DOHH2 (cell line): ENCODE measurements around the gene SCN1A.

Experiments used
- H3F3A ChIP-seq: fragments of 200-600 bp; sonication (generic), shearing (Covaris generic); 2 replicates; pipeline ENCODE4 v1.6.0; 2016; ENCODE audit warnings: antibody characterized with exemption, mild to moderate bottlenecking; ENCODE audit not compliant: control insufficient read depth, insufficient read depth
- H3K27ac ChIP-seq: fragments of 200-600 bp; sonication (generic); 2 replicates; pipeline ENCODE4 v1.5.1; 2014; ENCODE audit warnings: low read depth, mild to moderate bottlenecking, low read length, moderate library complexity
- H3K27me3 ChIP-seq: fragments of 200-600 bp; sonication (generic); 2 replicates; pipeline ENCODE4 v1.6.1; 2014; ENCODE audit warnings: mild to moderate bottlenecking, low read length, mixed read lengths; ENCODE audit not compliant: control insufficient read depth
- H3K36me3 ChIP-seq: fragments of 200-600 bp; sonication (generic); 2 replicates; pipeline ENCODE4 v1.6.1; 2014; ENCODE audit warnings: mild to moderate bottlenecking, low read length, moderate library complexity, mixed read lengths; ENCODE audit not compliant: control insufficient read depth
- H3K4me1 ChIP-seq: fragments of 200-600 bp; sonication (generic); 2 replicates; pipeline ENCODE4 v1.6.1; 2014; ENCODE audit warnings: mild to moderate bottlenecking, low read length, mixed read lengths; ENCODE audit not compliant: control insufficient read depth
- H3K4me2 ChIP-seq: fragments of 200-600 bp; sonication (generic); 2 replicates; pipeline ENCODE4 v1.6.0; 2014; ENCODE audit warnings: mild to moderate bottlenecking, low read length, moderate library complexity
- H3K4me3 ChIP-seq: fragments of 200-600 bp; sonication (generic); 2 replicates; pipeline ENCODE4 v1.5.1; 2014; ENCODE audit warnings: mild to moderate bottlenecking, low read length, mixed read lengths
- H3K79me2 ChIP-seq: fragments of 200-600 bp; sonication (generic); 2 replicates; pipeline ENCODE4 v1.6.1; 2014; ENCODE audit warnings: mild to moderate bottlenecking, low read length, mixed read lengths; ENCODE audit not compliant: control insufficient read depth
- H3K9me2 ChIP-seq: fragments of 200-600 bp; sonication (generic); replicated peaks from 2 replicates; pipeline ENCODE4 v1.6.1; 2014; ENCODE audit warnings: mild to moderate bottlenecking, low read length, mixed read lengths; ENCODE audit not compliant: control insufficient read depth
- H3K9me3 ChIP-seq: fragments of 200-600 bp; sonication (generic); 2 replicates; pipeline ENCODE4 v1.6.1; 2014; ENCODE audit warnings: antibody characterized with exemption, low read length, mixed read lengths; ENCODE audit not compliant: control insufficient read depth, insufficient read depth
- H4K20me1 ChIP-seq: fragments of 200-600 bp; sonication (generic); 2 replicates; pipeline ENCODE4 v1.6.0; 2014; ENCODE audit warnings: low read depth, mild to moderate bottlenecking, antibody characterized with exemption, low read length, moderate library complexity; ENCODE audit not compliant: control insufficient read depth, insufficient read depth
- CTCF ChIP-seq: fragments of 200-600 bp; sonication (generic); IDR thresholded peaks from one replicate; pipeline ENCODE4 v1.5.1; 2014; ENCODE audit warnings: antibody characterized with exemption, mild to moderate bottlenecking, low read depth, low read length; ENCODE audit not compliant: poor library complexity, severe bottlenecking
- EZH2phosphoT487 ChIP-seq: fragments of 200-600 bp; sonication (generic); IDR thresholded peaks from 2 replicates; pipeline ENCODE4 v1.6.1; 2017; ENCODE audit warnings: borderline replicate concordance, mild to moderate bottlenecking, antibody characterized with exemption, low read length, moderate library complexity, mixed read lengths

The SCN1A gene

GRCh38 chr2:166090346-166090745 lies 37.5 kb downstream of the SCN1A start:
- no peaks in the 10 kb centered on the region for H3K4me1 ChIP-seq
- H3K4me2 ChIP-seq = no peak overlapping the region
- no peaks in the 10 kb centered on the region for H3K9me2 ChIP-seq
- H4K20me1 ChIP-seq = no peaks in the 10 kb centered on the region
- H3K9me3 ChIP-seq = no peaks in the 10 kb centered on the region
- TF ChIP-seq EZH2phosphoT487 (no peak), CTCF (no peak)
- no peak overlapping the region for H3K27ac ChIP-seq
- H3K79me2 ChIP-seq = no peaks in the 10 kb centered on the region
- H3K36me3 ChIP-seq = no peaks in the 10 kb centered on the region
- H3K27me3 ChIP-seq = no peaks in the 10 kb centered on the region
- H3K4me3 ChIP-seq = no peak overlapping the region
- H3F3A ChIP-seq = no peaks in the 10 kb centered on the region

GRCh38 chr2:166088634-166089033 lies 39.2 kb downstream of the SCN1A start:
- H4K20me1 ChIP-seq = no peaks in the 10 kb centered on the region
- H3K27ac ChIP-seq = no peak overlapping the region
- H3K36me3 ChIP-seq = no peaks in the 10 kb centered on the region
- H3F3A ChIP-seq = no peaks in the 10 kb centered on the region
- H3K27me3 ChIP-seq = no peaks in the 10 kb centered on the region
- no peak overlapping the region for H3K4me3 ChIP-seq
- H3K9me3 ChIP-seq = no peaks in the 10 kb centered on the region
- H3K4me2 ChIP-seq = no peak overlapping the region
- TF ChIP-seq EZH2phosphoT487 (no peak), CTCF (no peak)
- no peaks in the 10 kb centered on the region for H3K4me1 ChIP-seq
- H3K79me2 ChIP-seq = no peaks in the 10 kb centered on the region
- no peaks in the 10 kb centered on the region for H3K9me2 ChIP-seq

GRCh38 chr2:166084301-166084700 lies 43.5 kb downstream of the SCN1A start:
- TF ChIP-seq EZH2phosphoT487 = no peak
- TF ChIP-seq CTCF = no peak
- H3F3A ChIP-seq = no peaks in the 10 kb centered on the region
- no peaks in the 10 kb centered on the region for H4K20me1 ChIP-seq
- H3K4me2 ChIP-seq = no peak overlapping the region
- no peaks in the 10 kb centered on the region for H3K9me2 ChIP-seq
- no peak overlapping the region for H3K4me3 ChIP-seq
- H3K27me3 ChIP-seq = 0 out of 2 replicates have a peak, but pooled peaks cover under 1% of the 10 kb centered on the region
- no peak overlapping the region for H3K27ac ChIP-seq
- H3K9me3 ChIP-seq = no peaks in the 10 kb centered on the region
- H3K36me3 ChIP-seq = no peaks in the 10 kb centered on the region
- H3K79me2 ChIP-seq = no peaks in the 10 kb centered on the region
- no peaks in the 10 kb centered on the region for H3K4me1 ChIP-seq

- Histone ChIP-seq H3K9me2 (no peaks in the 10 kb centered on the region), H3K4me2 (no peak overlapping the region), H3K79me2 (no peaks in the 10 kb centered on the region), H3K27ac (no peak overlapping the region), H3K4me3 (no peak overlapping the region), H4K20me1 (no peaks in the 10 kb centered on the region), H3K27me3 (0 out of 2 replicates have a peak, but pooled peaks cover 2% of the 10 kb centered on the region), H3F3A (no peaks in the 10 kb centered on the region), H3K36me3 (no peaks in the 10 kb centered on the region), H3K9me3 (no peaks in the 10 kb centered on the region), H3K4me1 (no peaks in the 10 kb centered on the region)
- TF ChIP-seq EZH2phosphoT487 (no peak), CTCF (no peak)
Measured at GRCh38 chr2:166082736-166083135, 45.1 kb downstream of the SCN1A start.
